Measurements from ENCODE around the gene PNPLA6.
"Not testable (repeated sequence)": the region's sequence is repeated elsewhere in the genome, so short reads cannot be mapped to it uniquely, and the experiment has no call there.

DNA sequence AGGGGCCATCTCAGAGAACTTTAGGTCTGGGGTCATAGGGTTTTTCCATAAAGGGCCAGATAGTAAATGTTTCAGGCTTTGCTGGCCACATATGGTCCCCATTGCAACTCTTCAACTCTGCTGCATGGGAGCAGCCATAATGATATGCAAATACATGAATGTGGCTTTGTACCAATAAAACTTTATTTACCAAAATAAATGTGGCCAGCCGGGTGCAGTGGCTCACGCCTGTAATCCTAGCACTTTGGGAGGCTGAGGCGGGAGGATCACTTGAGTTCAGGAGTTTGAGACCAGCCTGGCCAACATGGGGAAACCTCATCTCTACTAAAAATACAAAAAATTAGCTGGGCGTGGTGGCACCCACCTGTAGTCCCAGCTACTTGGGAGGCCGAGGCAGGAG is 3.5 kb downstream of the PNPLA6 start:
- TF ChIP-seq, protein P1, sequence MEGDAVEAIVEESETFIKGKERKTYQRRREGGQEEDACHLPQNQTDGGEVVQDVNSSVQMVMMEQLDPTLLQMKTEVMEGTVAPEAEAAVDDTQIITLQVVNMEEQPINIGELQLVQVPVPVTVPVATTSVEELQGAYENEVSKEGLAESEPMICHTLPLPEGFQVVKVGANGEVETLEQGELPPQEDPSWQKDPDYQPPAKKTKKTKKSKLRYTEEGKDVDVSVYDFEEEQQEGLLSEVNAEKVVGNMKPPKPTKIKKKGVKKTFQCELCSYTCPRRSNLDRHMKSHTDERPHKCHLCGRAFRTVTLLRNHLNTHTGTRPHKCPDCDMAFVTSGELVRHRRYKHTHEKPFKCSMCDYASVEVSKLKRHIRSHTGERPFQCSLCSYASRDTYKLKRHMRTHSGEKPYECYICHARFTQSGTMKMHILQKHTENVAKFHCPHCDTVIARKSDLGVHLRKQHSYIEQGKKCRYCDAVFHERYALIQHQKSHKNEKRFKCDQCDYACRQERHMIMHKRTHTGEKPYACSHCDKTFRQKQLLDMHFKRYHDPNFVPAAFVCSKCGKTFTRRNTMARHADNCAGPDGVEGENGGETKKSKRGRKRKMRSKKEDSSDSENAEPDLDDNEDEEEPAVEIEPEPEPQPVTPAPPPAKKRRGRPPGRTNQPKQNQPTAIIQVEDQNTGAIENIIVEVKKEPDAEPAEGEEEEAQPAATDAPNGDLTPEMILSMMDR (IDR thresholded peaks at IDR 0.05): not testable (repeated sequence)
- TF ChIP-seq POLR2AphosphoS5 (IDR thresholded peaks at IDR 0.05): not testable (repeated sequence)

Data from suprapubic skin (tissue), 3 donors.